Esophagus squamous epithelium (tissue), 4 donors: ENCODE measurements around the gene CLEC4G.

Experiments
- CTCF ChIP-seq, 6 experiments: fragments of 450-650 bp in 4 of 6; fragments of 200-600 bp in 2 of 6; sonication (generic) in 2 of 6; IDR thresholded peaks; one replicate each; pipeline ENCODE4 v1.5.1; 2016 to 2019; ENCODE audit warnings: antibody characterized with exemption in 6 of 6, mild to moderate bottlenecking in 4 of 6, moderate library complexity in 4 of 6
- POLR2A ChIP-seq, 4 donors: fragments of 450-650 bp; IDR thresholded peaks; one replicate each; pipeline ENCODE4 v1.6.1; 2017; ENCODE audit warnings: antibody characterized with exemption in 4 of 4, mild to moderate bottlenecking in 4 of 4, moderate library complexity in 3 of 4

- TF ChIP-seq CTCF (IDR thresholded peaks at IDR 0.05) (no peak), POLR2A (IDR thresholded peaks at IDR 0.05) (no peak)
Measured at GRCh38 chr19:7703332-7703731, 28.6 kb downstream of the CLEC4G start.
